GM18951 (cell line): Measurements from ENCODE around the gene NRBP1.

Experiments
- POLR2A ChIP-seq: IDR thresholded peaks from 4 replicates; pipeline ENCODE4 v1.6.1; 2011; ENCODE audit warnings: mild to moderate bottlenecking; ENCODE audit not compliant: insufficient read length, insufficient read depth; ENCODE audit errors: extremely low read depth
- in situ Hi-C: fragments of 300-500 bp; cut with MboI; formaldehyde crosslinking; loops from one replicate; pipeline ENCODE4 v1.12.0; 2022; ENCODE audit warnings: low sequenced_read_pairs, mixed read lengths, inconsistent platforms; ENCODE audit not compliant: unreplicated experiment

Gene NRBP1

DNA sequence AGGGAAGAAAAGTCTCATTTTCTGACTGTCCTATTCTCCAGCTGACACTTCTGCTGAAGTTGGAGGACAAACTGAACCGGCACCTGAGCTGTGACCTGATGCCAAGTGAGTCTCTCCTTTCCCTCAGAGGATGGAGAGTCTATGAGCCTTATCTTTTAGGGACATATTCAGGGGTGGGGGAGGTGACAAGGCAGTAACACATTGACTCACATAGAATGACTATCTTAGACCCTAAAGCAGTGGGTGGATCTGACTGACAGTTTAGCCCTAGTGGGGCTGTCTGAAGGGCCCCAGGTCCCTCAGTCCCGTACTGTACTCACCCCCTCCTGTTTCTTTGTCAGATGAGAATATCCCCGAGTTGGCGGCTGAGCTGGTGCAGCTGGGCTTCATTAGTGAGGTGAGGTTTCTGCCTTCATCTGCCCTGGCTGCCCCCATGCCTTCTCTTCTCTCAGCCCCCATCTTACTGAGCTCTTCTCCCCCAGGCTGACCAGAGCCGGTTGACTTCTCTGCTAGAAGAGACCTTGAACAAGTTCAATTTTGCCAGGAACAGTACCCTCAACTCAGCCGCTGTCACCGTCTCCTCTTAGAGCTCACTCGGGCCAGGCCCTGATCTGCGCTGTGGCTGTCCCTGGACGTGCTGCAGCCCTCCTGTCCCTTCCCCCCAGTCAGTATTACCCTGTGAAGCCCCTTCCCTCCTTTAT is 12.9 kb downstream of the NRBP1 start:
- in situ Hi-C loops, result no loop called here
- no peak for TF ChIP-seq POLR2A

DNA sequence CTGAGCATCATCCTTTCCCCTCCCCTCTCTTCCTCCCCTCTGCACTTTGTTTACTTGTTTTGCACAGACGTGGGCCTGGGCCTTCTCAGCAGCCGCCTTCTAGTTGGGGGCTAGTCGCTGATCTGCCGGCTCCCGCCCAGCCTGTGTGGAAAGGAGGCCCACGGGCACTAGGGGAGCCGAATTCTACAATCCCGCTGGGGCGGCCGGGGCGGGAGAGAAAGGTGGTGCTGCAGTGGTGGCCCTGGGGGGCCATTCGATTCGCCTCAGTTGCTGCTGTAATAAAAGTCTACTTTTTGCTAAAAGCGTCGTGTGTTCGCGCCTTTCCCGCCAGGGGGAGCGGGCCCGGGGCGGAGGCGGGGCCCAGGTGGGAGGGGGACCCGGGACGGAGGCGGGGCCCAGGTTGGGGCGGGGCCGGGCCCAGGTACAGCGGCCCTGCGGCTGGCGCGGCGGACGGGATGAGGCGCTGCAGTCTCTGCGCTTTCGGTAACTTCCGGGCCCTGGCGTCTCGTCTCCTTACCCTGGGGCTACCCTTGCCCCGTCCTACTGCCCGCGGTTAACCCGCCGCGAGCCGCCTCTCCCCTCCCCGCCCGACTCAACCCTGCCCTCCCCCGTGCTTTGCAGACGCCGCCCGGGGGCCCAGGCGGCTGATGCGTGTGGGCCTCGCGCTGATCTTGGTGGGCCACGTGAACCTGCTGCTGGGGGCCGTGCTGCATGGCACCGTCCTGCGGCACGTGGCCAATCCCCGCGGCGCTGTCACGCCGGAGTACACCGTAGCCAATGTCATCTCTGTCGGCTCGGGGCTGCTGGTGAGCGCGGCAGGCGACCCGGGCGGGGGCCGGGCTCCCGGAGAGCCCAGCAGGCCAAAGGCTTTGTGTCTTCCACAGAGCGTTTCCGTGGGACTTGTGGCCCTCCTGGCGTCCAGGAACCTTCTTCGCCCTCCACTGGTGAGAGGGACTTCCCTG is 13.8 kb downstream of the NRBP1 start, which contains the start of gene KRTCAP3:
Gene KRTCAP3, plus strand, starts transcription at position 424 of the 962 bp plus-strand sequence. Its CDS starts 32 bp downstream, at position 456.
- in situ Hi-C loops, result no loop called here
- no peak for TF ChIP-seq POLR2A

DNA sequence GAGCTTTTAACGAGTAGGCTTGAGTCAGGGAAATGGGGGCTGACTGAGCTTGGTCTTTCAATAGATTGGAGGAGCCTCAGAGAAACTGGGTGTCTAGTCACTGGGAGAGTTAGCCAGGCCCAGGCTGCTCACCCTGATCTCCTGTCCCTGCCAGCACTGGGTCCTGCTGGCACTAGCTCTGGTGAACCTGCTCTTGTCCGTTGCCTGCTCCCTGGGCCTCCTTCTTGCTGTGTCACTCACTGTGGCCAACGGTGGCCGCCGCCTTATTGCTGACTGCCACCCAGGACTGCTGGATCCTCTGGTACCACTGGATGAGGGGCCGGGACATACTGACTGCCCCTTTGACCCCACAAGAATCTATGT is 14.5 kb downstream of the NRBP1 start:
- in situ Hi-C loops, result no loop called here
- TF ChIP-seq POLR2A, result no peak

DNA sequence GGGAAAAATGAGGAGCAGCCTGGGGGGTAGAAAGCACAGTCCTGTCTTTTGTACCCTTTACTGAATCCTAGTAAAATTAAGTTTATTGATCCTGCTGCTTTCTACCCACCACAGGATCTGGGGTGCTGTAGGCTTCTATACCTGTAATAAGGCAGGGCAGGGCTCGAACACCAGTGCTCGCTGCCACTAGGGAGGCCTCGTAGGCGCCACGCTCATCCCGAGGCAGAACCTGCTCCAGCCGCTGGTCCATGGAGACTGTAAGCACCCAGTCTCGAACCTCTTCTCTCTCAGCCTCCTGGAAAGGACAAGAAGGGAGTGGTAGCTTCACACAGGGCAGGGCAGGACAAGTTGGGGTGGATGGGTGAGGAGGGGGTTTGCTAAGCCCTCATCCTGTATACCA is 16.7 kb downstream of the NRBP1 start:
- no peak for TF ChIP-seq POLR2A
- in situ Hi-C loops, result no loop called here

DNA sequence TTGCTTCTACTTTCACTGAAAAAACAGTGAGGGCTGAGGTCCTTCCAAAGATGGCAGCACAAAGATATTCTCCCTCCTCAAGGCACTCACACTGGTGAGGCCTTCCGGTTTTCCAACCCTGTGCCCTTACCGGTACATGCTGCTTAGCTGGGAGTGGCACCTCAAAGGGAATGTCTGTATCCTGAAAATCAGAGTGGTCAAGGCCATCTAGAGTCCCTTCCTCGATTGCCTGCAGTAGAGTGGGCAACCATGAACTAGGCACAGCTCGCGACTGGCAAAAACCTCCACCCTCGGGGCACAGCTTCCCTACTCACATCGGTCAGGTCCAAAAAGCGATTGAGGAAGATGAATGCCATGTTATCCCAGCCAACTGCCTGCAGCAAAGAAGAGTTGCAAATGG is 17.2 kb downstream of the NRBP1 start:
- no peak for TF ChIP-seq POLR2A
- in situ Hi-C loops, result no loop called here

DNA sequence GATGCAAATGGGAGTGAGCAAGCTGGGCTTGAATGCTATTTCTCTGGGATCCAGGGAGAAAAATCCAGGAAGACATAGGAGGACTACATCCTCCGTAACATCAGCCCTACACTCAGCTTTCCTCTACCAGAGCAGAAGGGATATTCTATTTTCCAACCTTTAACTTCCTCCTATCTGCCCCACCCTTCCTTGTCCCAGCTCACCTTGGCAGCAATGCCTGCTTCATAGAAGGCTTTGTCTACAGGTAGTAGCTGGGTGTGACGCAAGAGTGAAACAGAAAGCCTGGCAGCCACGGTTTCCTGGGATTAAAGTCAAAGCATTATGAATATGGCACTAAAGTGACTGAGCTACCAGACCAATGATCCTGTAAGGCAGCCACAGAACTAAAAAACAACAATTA is 17.6 kb downstream of the NRBP1 start:
- in situ Hi-C loops, result no loop called here
- TF ChIP-seq POLR2A, result no peak

DNA sequence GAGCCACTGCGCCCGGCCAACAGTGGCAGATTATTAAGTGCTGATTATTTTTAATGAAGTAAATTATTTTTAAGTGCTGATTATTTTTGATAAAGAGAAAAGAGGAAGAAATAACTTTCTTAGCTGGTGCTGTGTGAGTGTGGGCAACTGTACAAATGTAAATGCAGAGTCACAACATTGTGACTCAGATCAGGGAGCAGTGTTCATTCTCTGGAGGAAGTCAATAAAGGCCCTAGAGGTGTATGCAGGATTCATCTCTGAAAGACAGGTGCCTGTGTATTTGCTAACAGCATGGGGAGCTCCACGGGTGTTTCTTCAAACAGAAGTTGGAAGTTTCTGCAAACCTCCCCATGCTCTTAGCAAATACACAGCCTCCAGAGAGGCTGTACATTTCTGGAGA is 19.9 kb downstream of the NRBP1 start:
- in situ Hi-C loops, result no loop called here
- TF ChIP-seq POLR2A, result no peak

DNA sequence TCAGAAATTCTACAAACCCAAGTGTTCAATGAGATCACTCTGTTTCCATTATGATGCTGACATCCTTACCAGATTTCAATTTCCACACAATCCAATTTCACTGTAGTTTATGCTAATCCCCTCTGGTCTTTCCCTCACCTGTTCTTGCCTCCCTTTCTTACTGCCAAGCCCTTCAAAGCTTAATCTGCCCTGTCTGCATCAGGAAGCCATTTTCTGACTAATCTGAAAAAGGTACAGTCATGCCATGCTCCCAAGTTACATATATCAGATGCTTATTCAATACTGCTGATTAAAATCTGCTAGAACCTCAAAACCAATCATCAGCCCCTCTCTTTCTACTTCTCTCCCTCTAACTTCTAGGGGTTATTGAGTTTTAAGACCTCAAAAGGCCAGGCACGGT is 22.7 kb downstream of the NRBP1 start:
- no peak for TF ChIP-seq POLR2A
- in situ Hi-C loops, result no loop called here

DNA sequence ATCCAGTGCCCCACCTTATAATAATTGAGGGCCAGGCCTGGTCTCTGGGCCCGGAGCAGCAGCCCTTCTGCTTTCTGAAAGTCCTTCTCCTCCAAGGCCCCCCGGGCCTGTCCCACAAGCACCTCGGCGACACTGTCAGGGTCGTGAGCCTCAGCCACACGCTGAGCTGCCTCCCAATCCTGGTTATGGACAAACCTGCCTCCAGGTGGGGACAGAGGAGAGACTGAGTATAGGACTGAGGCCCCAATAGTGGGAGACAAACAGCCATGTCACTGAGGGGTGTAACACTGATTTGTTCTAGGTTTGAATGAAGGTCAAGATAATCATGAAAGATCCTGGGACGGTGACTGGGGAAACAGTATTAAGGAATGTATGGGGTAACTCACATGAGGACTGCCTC is 25.5 kb downstream of the NRBP1 start:
- no peak for TF ChIP-seq POLR2A
- in situ Hi-C loops, result no loop called here

DNA sequence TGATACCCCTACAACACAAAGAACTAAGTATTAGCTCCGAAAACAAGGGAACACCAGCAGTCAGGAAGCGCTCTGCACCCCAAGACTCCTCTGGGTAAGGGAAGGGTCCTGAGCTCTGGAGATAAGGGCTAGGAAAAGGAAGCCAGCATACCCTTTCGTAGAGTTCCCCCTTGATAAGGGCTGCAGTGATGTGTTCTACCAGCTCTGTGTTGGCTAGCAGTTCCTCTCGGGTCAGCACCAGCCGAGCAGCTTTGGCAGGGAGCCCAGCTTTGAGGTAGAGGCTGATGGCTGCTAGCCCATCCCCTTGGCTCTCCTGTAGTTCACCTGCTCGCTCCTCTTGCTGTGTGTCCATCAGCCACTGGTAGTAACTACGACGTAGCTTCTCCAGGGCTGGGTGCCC is 32.7 kb downstream of the NRBP1 start:
- in situ Hi-C loops, result no loop called here

DNA sequence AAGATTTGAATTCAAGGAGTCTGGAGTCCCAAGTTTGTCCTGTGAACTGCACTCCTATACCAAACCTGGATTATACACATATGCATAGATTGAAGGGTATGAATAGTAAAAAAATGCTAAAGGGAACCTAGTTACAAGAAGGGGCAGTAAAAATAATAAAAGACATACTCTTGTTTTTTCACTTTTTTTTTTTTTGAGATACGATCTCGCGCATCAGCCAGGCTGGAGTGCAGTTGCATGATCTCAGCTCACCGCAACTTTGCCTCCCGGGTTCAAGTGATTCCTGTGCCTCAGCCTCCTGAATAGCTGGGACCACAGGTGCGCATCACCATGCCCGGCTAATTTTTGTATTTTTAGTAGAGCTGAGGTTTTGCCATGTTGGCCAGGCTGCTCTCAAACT is 36.0 kb downstream of the NRBP1 start:
- in situ Hi-C loops, result no loop called here
- no peak for TF ChIP-seq POLR2A

More for the DNA sequence above, 32.7 kb downstream of the NRBP1 start:
- no peak for TF ChIP-seq POLR2A

DNA sequence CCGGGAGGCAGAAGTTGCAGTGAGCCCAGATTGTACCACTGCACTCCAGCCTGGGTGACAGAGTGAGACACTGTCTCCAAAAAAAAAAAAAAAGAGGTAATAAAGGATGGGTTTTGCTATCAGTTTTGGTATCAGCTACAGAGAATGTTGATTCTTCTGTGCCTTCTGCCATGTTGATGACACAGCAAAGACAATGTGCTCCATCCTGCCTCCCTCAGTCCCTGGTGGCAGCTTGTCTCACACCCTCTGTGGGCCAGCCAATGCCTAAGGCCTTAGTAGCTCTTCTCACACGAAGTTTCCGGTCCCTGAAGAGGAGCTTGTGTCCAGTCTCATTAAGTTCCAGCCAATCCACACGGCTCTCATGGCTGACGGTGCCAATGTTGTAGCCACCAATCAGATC is 43.5 kb downstream of the NRBP1 start:
- in situ Hi-C loops, result no loop called here

DNA sequence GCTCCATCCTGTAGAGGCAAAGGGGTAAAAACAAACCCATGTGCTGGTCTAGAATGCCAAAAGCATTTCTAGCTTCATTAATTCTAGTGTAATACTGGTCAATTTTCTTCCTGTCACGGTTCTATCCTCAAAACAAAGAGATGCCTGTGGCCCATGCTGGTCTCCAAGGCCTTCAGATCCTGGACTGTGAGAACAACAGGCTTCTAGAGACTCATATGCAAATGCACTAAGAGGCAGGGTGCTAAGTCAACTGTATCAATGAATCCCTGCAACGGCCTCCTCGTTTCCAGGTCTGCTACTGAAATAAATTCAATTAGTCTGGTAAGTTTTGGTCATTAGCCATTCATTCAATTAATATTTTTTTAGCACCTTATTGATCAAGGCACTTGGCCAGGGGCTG is 57.1 kb downstream of the NRBP1 start:
- no peak for TF ChIP-seq POLR2A
- in situ Hi-C loops, result no loop called here

More for the DNA sequence above, 43.5 kb downstream of the NRBP1 start:
- TF ChIP-seq POLR2A, result no peak

DNA sequence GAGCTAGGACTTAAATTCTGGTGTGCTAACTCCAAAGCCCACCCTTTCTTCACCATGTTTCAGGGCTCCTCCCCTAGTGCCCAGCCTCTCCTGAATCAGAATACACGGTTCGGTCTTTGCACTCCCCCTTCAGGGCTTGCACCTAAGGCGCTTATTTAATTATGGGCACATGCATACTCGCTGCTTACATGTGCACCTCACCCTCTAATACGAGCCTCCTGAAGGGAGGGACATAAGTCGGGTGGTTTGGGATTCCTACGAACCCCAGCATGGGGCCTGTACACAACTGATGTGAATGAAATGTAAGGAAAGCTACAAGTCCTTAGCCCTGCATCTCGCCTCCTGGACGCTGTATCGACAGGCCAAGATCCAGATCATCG is 60.7 kb downstream of the NRBP1 start:
- in situ Hi-C loops, result no loop called here
- TF ChIP-seq POLR2A, result no peak
